NT2/D1 (cell line): ENCODE results near the gene PPP1R1B.

Source experiments
- DNase-seq: peaks from one replicate; pipeline ENCODE4 v3.0.0-alpha.2; 2011; ENCODE audit warnings: low read depth, low spot score
- H3K27me3 ChIP-seq: 2 replicates; pipeline ENCODE4 v1.6.0; 2011; ENCODE audit warnings: mild to moderate bottlenecking; ENCODE audit not compliant: insufficient read length, insufficient read depth
- H3K36me3 ChIP-seq: 2 replicates; pipeline ENCODE4 v1.6.1; 2011; ENCODE audit warnings: mild to moderate bottlenecking, low read length, mixed read lengths; ENCODE audit not compliant: insufficient read depth, insufficient read length
- H3K4me1 ChIP-seq: 2 replicates; pipeline ENCODE4 v1.5.1; 2011; ENCODE audit not compliant: insufficient read depth, insufficient read length
- H3K4me3 ChIP-seq: 2 replicates; pipeline ENCODE4 v1.5.1; 2011; ENCODE audit warnings: low read depth; ENCODE audit not compliant: insufficient read length
- H3K9ac ChIP-seq: 2 replicates; pipeline ENCODE4 v1.6.0; 2011; ENCODE audit warnings: low read depth; ENCODE audit not compliant: insufficient read length
- H3K9me3 ChIP-seq: 2 replicates; pipeline ENCODE4 v1.5.1; 2011; ENCODE audit warnings: mild to moderate bottlenecking, low read length; ENCODE audit not compliant: insufficient read depth
- SUZ12 ChIP-seq: IDR thresholded peaks from 2 replicates; pipeline ENCODE4 v1.6.1; 2011; ENCODE audit not compliant: insufficient read length, insufficient read depth; ENCODE audit errors: extremely low read depth
- YY1 ChIP-seq: IDR thresholded peaks from 2 replicates; pipeline ENCODE4 v1.6.1; 2011; ENCODE audit not compliant: insufficient read length, insufficient read depth
- ZNF274 ChIP-seq: IDR thresholded peaks from 2 replicates; pipeline ENCODE4 v1.6.1; 2011; ENCODE audit warnings: mild to moderate bottlenecking, low read depth, low read length

Gene PPP1R1B

GRCh38 chr17:39666231-39666600 is 39.5 kb downstream of the PPP1R1B start:
- Histone ChIP-seq H3K9ac (peak overlapping the region; percentile 52), H3K9me3 (no peaks in the 10 kb centered on the region), H3K4me1 (peaks cover 39% of the 10 kb centered on the region), H3K4me3 (no peak overlapping the region), H3K27me3 (peaks cover 35% of the 10 kb centered on the region), H3K36me3 (peaks cover 17% of the 10 kb centered on the region)
- DNase-seq = no peak
- no peak for TF ChIP-seq ZNF274
- TF ChIP-seq YY1 = no peak
- no peak for TF ChIP-seq SUZ12

DNA sequence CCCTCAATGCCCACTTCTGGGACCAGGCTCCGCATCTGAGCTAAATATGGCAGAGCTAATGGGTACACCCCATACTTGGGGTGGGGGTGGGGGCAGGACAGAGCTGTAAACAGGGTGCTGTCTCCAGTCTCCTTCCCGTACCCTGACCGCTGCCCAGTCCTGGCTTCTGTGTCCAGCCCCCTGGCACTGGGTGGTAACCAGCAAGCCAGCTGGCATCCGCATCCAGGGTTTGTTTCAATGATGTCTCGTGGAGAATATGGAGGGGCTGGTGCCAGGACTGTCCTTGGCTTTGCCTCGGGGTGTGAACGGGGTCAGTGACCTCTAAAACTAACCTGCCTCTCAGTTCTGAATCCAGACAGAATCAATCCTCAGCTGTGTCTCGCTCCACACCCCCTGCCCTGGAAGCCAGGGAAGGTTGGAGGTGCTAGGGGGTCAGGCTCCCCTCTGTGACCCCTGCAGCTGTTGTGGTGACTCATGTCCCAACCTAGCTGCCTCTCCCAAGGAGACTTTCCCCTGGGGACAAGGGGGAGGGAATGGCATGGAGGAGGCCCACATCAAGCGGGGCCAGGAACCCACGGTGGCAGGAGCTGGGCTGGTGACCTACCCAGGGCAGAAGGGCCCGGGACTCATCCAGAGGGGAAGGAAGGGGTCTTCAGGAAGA is 40.0 kb downstream of the PPP1R1B start:
- TF ChIP-seq YY1 (no peak), SUZ12 (no peak), ZNF274 (no peak)
- Histone ChIP-seq H3K4me1 (peaks cover 39% of the 10 kb centered on the region), H3K27me3 (peaks cover 36% of the 10 kb centered on the region), H3K36me3 (peaks cover 12% of the 10 kb centered on the region), H3K9ac (peak overlapping the region; percentile 54), H3K4me3 (peak overlapping the region; percentile 29), H3K9me3 (no peaks in the 10 kb centered on the region)
- no peak for DNase-seq

DNA sequence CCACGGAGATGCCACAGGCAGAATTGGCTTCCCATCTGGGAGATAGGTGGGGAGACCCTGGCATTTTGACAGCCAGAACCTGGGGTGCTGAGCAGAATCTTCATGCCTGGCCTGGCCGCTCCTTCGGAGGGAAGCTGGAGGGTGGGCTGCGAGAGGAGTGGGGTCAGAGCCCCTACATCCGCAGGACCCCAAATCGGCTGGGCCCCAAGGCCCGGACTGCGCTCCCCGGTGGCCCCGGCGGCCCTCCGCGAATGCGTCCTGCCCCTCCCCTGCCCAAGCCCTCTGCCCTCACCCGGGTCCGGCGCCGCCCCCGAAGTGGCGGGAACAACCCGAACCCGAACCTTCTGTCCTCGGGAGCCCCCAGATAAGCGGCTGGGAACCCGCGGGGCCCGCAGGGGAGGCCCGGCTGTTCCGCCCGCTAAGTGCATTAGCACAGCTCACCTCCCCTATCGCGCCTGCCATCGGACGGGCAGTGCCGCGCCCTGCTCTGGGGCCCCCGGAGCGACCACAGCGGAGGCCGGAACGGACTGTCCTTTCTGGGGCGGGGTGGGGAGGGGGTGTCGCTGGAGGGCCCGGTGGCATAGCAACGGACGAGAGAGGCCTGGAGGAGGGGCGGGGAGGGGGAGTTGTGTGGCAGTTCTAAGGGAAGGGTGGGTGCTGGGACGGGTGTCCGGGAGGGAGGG is 40.7 kb downstream of the PPP1R1B start:
- no peak for DNase-seq
- H3K27me3 ChIP-seq = peaks cover 36% of the 10 kb centered on the region
- peak overlapping the region; percentile 29 for H3K4me3 ChIP-seq
- H3K4me1 ChIP-seq = peaks cover 41% of the 10 kb centered on the region
- peaks cover 7% of the 10 kb centered on the region for H3K36me3 ChIP-seq
- TF ChIP-seq ZNF274 = no peak
- no peak for TF ChIP-seq YY1
- TF ChIP-seq SUZ12 = no peak
- H3K9ac ChIP-seq = peak overlapping the region; percentile 54
- no peaks in the 10 kb centered on the region for H3K9me3 ChIP-seq

DNA sequence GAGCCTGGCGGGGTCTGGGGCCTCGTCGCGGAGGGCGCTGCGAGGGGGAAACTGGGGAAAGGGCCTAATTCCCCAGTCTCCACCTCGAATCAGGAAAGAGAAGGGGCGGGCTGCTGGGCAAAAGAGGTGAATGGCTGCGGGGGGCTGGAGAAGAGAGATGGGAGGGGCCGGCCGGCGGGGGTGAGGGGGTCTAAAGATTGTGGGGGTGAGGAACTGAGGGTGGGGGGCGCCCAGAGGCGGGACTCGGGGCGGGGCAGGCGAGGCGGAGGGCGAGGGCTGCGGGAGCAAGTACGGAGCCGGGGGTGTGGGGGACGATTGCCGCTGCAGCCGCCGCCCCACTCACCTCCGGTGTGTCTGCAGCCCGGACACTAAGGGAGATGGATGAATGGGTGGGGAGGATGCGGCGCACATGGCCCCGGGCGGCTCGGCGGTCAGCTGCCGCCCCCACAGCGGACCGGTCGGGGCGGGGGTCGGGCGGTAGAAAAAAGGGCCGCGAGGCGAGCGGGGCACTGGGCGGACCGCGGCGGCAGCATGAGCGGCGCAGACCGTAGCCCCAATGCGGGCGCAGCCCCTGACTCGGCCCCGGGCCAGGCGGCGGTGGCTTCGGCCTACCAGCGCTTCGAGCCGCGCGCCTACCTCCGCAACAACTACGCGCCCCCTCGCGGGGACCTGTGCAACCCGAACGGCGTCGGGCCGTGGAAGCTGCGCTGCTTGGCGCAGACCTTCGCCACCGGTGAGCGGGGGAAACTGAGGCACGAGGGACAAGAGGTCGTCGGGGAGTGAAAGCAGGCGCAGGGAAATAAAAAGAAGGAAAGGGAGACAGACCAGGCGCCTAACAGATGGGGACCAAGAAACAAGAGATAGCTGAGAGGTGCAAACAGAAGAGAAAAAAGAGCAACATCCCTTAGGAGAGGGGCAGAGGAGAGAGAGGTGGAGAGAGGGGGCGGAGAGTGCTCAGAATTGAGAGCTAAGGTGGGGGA is 41.5 kb downstream of the PPP1R1B start, which contains the start of gene PNMT:
Gene PNMT (plus strand): TSS at position 509 of the 980 bp plus-strand sequence. CDS start 23 bp downstream, at position 532.
- peaks cover 36% of the 10 kb centered on the region for H3K27me3 ChIP-seq
- H3K36me3 ChIP-seq = no peaks in the 10 kb centered on the region
- H3K9ac ChIP-seq = peak within 1 kb of the TSS; percentile 72
- TF ChIP-seq SUZ12 (no peak), ZNF274 (no peak), YY1 (no peak)
- no peaks in the 10 kb centered on the region for H3K9me3 ChIP-seq
- peaks cover 33% of the 10 kb centered on the region for H3K4me1 ChIP-seq
- H3K4me3 ChIP-seq = peak within 1 kb of the TSS; percentile 39
- no peak for DNase-seq

GRCh38 chr17:39669897-39670735 is 43.4 kb downstream of the PPP1R1B start:
- no peaks in the 10 kb centered on the region for H3K9me3 ChIP-seq
- no peak for DNase-seq
- peaks cover 36% of the 10 kb centered on the region for H3K27me3 ChIP-seq
- TF ChIP-seq YY1 (no peak), ZNF274 (no peak)
- H3K36me3 ChIP-seq = no peaks in the 10 kb centered on the region
- H3K4me1 ChIP-seq = peaks cover 22% of the 10 kb centered on the region
- no peak overlapping the region for H3K4me3 ChIP-seq
- H3K9ac ChIP-seq = no peak overlapping the region

- Histone ChIP-seq H3K4me1 (peaks cover 24% of the 10 kb centered on the region), H3K4me3 (no peak overlapping the region), H3K9me3 (no peaks in the 10 kb centered on the region), H3K36me3 (no peaks in the 10 kb centered on the region), H3K27me3 (peaks cover 36% of the 10 kb centered on the region), H3K9ac (no peak overlapping the region)
- no peak for DNase-seq
- TF ChIP-seq YY1 (no peak), ZNF274 (no peak), SUZ12 (no peak)
Observed at GRCh38 chr17:39670746-39671145, 44.0 kb downstream of the PPP1R1B start.
